Adrenal gland (tissue), 12 donors: ENCODE measurements around the gene POLD2. TPM values are rescaled to one million over a fixed set of nuclear protein-coding genes. Genes with fewer than 3 reads are reported as not detected.

Source experiments
- DNase-seq, 7 donors: peaks; one replicate each; pipeline ENCODE4 v3.0.0-alpha.2; 2019 to 2020
- H3K27ac ChIP-seq, 5 donors: fragments of 200-600 bp; sonication (generic) in 4 of 5; 1 replicate in 3 of 5; 2 replicates in 2 of 5; pipeline versions ENCODE4 v1.5.1 to v1.8.0; 2016 to 2020; ENCODE audit warnings: mild to moderate bottlenecking in 1 of 5
- H3K27me3 ChIP-seq: fragments of 200-600 bp; 2 replicates; pipeline ENCODE4 v1.8.0; 2021
- H3K36me3 ChIP-seq, 2 donors: fragments of 200-600 bp; replicated peaks in 1 of 2; 1 replicate in 1 of 2; 2 replicates in 1 of 2; pipeline versions ENCODE4 v1.5.1 to v1.8.0; 2018 to 2022
- H3K4me1 ChIP-seq, 2 donors: fragments of 200-600 bp; replicated peaks in 1 of 2; 1 replicate in 1 of 2; 2 replicates in 1 of 2; pipeline versions ENCODE4 v1.5.1 to v1.8.0; 2018 to 2021
- H3K4me3 ChIP-seq, 4 donors: fragments of 200-600 bp; sonication (generic) in 3 of 4; one replicate each; pipeline ENCODE4 v1.5.1; 2016 to 2018
- H3K9me3 ChIP-seq, 3 donors: fragments of 200-600 bp; sonication (generic) in 1 of 3; replicated peaks in 1 of 3; 1 replicate in 2 of 3; 2 replicates in 1 of 3; pipeline versions ENCODE4 v1.5.1 to v1.8.0; 2016 to 2021
- POLR2A ChIP-seq, 2 donors: fragments of 450-650 bp; IDR thresholded peaks; one replicate each; pipeline ENCODE4 v1.6.1; 2017; ENCODE audit warnings: antibody characterized with exemption in 2 of 2, mild to moderate bottlenecking in 2 of 2, moderate library complexity in 1 of 2
- WGBS, 4 donors: extraction: QIAGEN DNeasy Blood & Tissue Kit in 2 of 4; methylation state at CpG; one replicate each; pipeline versions ENCODE4 v1.1.5 to v1.1.7; 2013 to 2017; 5-methylcytosine and 5-hydroxymethylcytosine counted together
- intact Hi-C, 2 donors: fragments of 100-400 bp; cut with DNase I; formaldehyde crosslinking; loops; one replicate each; pipeline versions ENCODE4 v1.14.1 to v1.15.0; 2022 to 2023
- polyA plus RNA-seq, 3 donors: library from polyadenylated mRNA; stranded (reverse); fragments of 200-250 nt in 2 of 3; fragments of 350-450 nt in 1 of 3; fragmentation: Illumina TruSeq in 1 of 3; extraction: RNeasy Lipid Tissue Mini Kit (QIAGEN cat#74804) in 1 of 3; gene quantifications; one replicate each; pipeline ENCODE4 v1.2.3, GENCODE V29; 2013 to 2014
- total RNA-seq, 9 donors: library from RNA; depleted of rRNA in 4 of 9; stranded (reverse); fragments of >200 nt in 4 of 9; fragments of 120-200 nt in 1 of 9; fragmentation: NEBNext Ultra II Directional in 1 of 9; extraction: Animal tissue kit (Norgen Biotek cat#: 25700) in 1 of 9; gene quantifications; one replicate each; pipeline versions ENCODE4 v1.1.0 to v1.2.4, GENCODE V29; 2013 to 2023
- TF ChIP-seq, protein P1 (sequence below), 6 experiments: fragments of 450-650 bp in 4 of 6; fragments of 200-600 bp in 2 of 6; sonication (generic) in 1 of 6; IDR thresholded peaks; 1 replicate in 5 of 6; 2 replicates in 1 of 6; pipeline versions ENCODE4 v1.5.1 to v1.8.0; 2016 to 2021; ENCODE audit warnings: antibody characterized with exemption in 6 of 6, mild to moderate bottlenecking in 2 of 6, moderate library complexity in 1 of 6
- donor health status: healthy with polysubstance abuse.
- donor health status: Bipolar disorder and iron deficiency.
- donor health status: DM: yes; HTN: yes; CAD: no.
- donor health status: DM: no; HTN: no; CAD: no.
- donor health status: DM: no; HTN: no; CAD: no.
- donor health status: DM: yes; HTN: yes; CAD: no.

The POLD2 gene
- total and polyA plus RNA-seq, 12 donors: 47.5 to 127 (median 78.1) TPM

DNA sequence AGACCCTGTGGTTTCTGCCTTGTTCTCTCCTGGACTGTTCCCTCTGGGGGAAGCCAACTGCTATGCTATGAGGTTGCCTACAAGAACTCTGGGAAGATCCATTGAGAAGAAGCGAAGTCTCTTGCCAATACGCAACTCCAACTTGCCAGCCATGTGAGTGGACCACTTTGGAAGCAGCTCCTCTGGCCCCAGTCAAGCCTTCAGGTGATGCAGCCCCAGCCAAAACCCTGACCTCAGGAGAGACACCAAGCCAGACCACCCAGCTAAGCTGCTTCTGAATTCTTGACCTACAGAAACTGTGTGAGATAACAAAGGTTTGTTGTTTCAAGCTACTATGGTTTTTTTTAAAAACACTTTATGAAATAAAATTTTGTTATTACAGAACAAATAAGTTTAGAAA lies 38.0 kb upstream of the POLD2 start:
- TF ChIP-seq POLR2A (IDR thresholded peaks at IDR 0.05): no peak
- TF ChIP-seq, protein P1, sequence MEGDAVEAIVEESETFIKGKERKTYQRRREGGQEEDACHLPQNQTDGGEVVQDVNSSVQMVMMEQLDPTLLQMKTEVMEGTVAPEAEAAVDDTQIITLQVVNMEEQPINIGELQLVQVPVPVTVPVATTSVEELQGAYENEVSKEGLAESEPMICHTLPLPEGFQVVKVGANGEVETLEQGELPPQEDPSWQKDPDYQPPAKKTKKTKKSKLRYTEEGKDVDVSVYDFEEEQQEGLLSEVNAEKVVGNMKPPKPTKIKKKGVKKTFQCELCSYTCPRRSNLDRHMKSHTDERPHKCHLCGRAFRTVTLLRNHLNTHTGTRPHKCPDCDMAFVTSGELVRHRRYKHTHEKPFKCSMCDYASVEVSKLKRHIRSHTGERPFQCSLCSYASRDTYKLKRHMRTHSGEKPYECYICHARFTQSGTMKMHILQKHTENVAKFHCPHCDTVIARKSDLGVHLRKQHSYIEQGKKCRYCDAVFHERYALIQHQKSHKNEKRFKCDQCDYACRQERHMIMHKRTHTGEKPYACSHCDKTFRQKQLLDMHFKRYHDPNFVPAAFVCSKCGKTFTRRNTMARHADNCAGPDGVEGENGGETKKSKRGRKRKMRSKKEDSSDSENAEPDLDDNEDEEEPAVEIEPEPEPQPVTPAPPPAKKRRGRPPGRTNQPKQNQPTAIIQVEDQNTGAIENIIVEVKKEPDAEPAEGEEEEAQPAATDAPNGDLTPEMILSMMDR (IDR thresholded peaks at IDR 0.05): no peak

DNA sequence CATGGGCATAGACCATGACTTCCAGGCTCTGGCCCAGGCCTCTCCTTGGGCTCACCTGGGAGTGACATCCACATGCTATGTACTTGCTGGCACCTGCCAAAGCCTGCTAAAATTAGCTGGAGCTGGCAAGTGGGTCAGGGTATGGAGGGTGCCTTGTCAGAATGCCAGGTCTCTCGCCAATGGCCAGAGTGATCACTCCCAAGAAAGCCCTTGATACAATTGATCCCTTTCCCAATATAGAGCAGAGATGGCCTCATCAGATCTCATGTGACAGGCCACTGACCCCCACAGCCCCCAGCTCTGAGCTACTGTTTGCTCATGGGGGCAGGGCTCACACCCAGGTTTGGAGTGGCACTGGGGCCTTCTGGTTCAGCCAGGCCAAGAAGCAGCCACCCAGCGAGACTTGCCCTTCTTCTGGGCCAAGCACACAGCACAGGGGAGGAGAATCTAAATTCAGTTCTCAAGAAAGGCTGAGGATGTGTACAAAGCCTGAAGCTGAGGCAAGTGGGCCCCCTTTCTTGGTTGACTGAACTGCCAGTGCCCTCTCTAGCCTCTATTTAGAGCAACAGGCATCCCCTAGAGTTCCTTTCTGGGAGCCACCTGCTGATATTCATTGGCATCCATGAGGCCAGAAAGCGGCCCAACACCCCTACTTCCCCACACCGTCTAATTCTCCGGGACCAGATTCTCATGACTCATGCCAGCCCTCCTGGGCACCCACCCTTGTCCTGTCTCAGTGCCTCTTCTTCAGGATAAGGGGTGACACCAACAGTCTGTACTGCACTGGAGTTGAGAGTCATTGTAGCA lies 36.7 kb upstream of the POLD2 start:
- no peak for DNase-seq
- no peak for TF ChIP-seq POLR2A (IDR thresholded peaks at IDR 0.05)
- TF ChIP-seq, protein P1 (IDR thresholded peaks at IDR 0.05): no peak
- Histone ChIP-seq H3K36me3 (no peaks in the 10 kb centered on the region), H3K4me1 (no peaks in the 10 kb centered on the region), H3K9me3 (no peaks in the 10 kb centered on the region), H3K4me3 (no peak overlapping the region), H3K27ac (no peak overlapping the region), H3K27me3 (no peaks in the 10 kb centered on the region)
- 86 to 98% (median 89%) methylated on average over 3 to 5 of the region's 5 CpGs for WGBS, 4 donors
- intact Hi-C loops: no loop called here

More for the DNA sequence above, 38.0 kb upstream of the POLD2 start:
- Histone ChIP-seq H3K36me3 (no peaks in the 10 kb centered on the region), H3K27ac (no peak overlapping the region), H3K9me3 (no peaks in the 10 kb centered on the region), H3K4me1 (no peaks in the 10 kb centered on the region), H3K27me3 (no peaks in the 10 kb centered on the region), H3K4me3 (no peak overlapping the region)
- intact Hi-C loops: no loop called here
- no peak for DNase-seq
- 92 to 100% (median 97%) methylated on average over 2 of the region's 2 CpGs for WGBS, 4 donors

DNA sequence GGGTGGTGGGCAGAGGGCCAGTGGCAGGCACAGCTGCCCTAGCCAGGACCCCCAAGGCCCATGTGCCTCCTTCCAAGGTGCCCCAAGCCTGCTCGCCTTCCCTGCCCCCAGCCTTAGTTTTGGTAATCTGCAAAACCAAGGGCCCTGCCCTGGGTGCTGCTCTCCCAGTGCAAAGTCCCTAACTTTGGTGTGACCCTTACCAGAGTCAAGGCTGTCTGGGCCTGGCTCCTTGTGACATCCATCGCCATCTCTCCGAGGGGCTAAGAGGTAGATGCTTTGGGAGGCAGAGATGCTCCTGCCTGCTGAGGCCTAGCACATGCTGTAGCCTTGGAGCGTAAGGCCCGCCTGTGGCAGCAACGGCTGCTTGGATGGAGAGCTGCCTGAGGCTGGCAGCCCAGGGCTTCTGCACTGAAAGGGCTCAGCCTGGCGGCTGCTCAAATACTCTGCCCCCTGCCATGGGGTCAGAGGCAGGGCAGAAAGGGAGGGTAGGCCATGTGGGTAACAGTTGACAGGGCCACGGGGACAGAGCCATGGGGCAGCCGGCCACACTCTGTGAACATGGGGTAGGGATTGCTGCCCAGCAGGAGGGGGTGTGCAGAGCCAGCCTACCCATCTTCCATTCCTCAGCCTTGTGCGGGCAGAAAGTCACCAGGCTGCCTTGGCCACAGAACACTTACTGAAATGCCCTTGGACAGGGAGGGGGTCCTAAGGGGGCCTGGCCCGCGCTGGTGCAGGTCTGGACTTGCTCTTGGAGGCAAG lies 35.7 kb upstream of the POLD2 start:
- Histone ChIP-seq H3K4me3 (no peak overlapping the region), H3K4me1 (no peaks in the 10 kb centered on the region), H3K9me3 (no peaks in the 10 kb centered on the region), H3K36me3 (no peaks in the 10 kb centered on the region), H3K27ac (no peak overlapping the region), H3K27me3 (no peaks in the 10 kb centered on the region)
- intact Hi-C loops: no loop called here
- TF ChIP-seq, protein P1 (IDR thresholded peaks at IDR 0.05): no peak
- TF ChIP-seq POLR2A (IDR thresholded peaks at IDR 0.05): no peak
- WGBS, 4 donors: 87 to 94% (median 91%) methylated on average over 10 to 12 of the region's 12 CpGs
- DNase-seq: no peak

DNA sequence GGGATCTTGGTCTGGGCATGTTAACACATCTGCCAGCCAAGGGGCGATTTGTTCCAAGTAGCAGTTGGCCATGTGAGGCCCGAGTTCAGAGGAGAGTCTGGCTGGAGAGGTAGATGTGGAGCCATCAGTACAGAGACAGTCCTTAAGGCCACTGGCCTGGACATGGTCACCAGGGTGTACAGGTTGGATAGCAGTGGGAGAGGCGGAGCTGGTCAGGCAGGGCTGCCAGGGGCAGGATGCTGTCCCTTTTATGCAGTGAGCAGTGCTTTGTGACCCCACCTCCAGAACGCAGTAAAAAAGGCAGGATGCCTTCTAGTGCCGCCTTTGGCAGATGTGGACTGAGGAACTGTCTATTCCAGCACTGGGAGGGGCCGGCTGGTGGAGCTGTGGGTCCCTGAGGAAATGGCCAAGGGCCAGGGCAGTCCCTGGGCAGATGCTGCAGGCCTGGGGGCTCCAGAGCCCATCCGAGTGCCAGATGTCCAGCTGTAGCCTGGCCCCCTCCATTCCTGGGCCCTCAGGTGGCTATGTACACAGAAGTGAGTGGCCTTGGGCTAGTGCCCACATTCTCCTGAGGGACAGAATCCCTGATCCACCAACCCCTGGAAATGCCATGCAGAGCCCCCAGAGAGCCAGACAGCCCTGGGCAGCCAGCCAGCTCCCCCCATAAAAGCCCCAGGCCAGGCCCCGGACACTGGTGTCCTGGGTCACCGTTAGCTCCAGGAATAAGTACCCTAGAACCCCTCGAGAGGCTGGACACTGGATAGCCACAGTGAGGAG lies 34.9 kb upstream of the POLD2 start:
- intact Hi-C loops: no loop called here
- no peak for DNase-seq
- no peak overlapping the region for H3K27ac ChIP-seq
- WGBS, 4 donors: 74 to 81% (median 78%) methylated on average over 6 to 10 of the region's 10 CpGs
- TF ChIP-seq, protein P1 (IDR thresholded peaks at IDR 0.05): no peak
- TF ChIP-seq POLR2A (IDR thresholded peaks at IDR 0.05): no peak
- H3K27me3 ChIP-seq: no peaks in the 10 kb centered on the region
- H3K4me3 ChIP-seq: no peak overlapping the region
- H3K36me3 ChIP-seq: no peaks in the 10 kb centered on the region
- no peaks in the 10 kb centered on the region for H3K9me3 ChIP-seq
- H3K4me1 ChIP-seq: no peaks in the 10 kb centered on the region
